HL-60 (cell line): ENCODE results near the gene WASL.

ENCODE experiments used
- DNase-seq, 2 experiments: peaks; one replicate each; pipeline ENCODE4 v3.0.0-alpha.2; 2010 to 2020; ENCODE audit warnings: low read depth in 1 of 2, low spot score in 1 of 2
- H3K27ac ChIP-seq: fragments of 250-450 bp; sonication (Bioruptor Pico); replicated peaks from 2 replicates; pipeline ENCODE4 v1.5.1; 2020; ENCODE audit warnings: mild to moderate bottlenecking, moderate library complexity
- H3K27me3 ChIP-seq: fragments of 250-450 bp; sonication (Bioruptor Pico); 2 replicates; pipeline ENCODE4 v1.5.1; 2021; ENCODE audit warnings: mild to moderate bottlenecking, moderate library complexity; ENCODE audit not compliant: insufficient read depth, poor library complexity, severe bottlenecking
- H3K4me3 ChIP-seq: replicated peaks from 2 replicates; pipeline ENCODE4 v1.5.1; 2011; ENCODE audit warnings: mild to moderate bottlenecking, control low read depth, low read length; ENCODE audit not compliant: insufficient read depth
- GABPA ChIP-seq: IDR thresholded peaks from 2 replicates; pipeline ENCODE4 v1.6.1; 2012; ENCODE audit warnings: low read depth
- POLR2AphosphoS5 ChIP-seq: IDR thresholded peaks from 2 replicates; pipeline ENCODE4 v1.6.1; 2012; ENCODE audit warnings: low read depth
- SPI1 ChIP-seq: IDR thresholded peaks from 2 replicates; pipeline ENCODE4 v1.6.1; 2012; ENCODE audit warnings: low read depth, mild to moderate bottlenecking, borderline replicate concordance
- TF ChIP-seq, protein P1 (sequence below): IDR thresholded peaks from one replicate; pipeline ENCODE4 v1.5.1; 2011; ENCODE audit warnings: low read length, control low read depth, inconsistent platforms; ENCODE audit not compliant: insufficient read depth
- TF ChIP-seq, protein P2 (sequence below): IDR thresholded peaks from 2 replicates; pipeline ENCODE4 v1.6.1; 2012; ENCODE audit warnings: low read depth; ENCODE audit not compliant: insufficient replicate concordance

The WASL gene

DNA sequence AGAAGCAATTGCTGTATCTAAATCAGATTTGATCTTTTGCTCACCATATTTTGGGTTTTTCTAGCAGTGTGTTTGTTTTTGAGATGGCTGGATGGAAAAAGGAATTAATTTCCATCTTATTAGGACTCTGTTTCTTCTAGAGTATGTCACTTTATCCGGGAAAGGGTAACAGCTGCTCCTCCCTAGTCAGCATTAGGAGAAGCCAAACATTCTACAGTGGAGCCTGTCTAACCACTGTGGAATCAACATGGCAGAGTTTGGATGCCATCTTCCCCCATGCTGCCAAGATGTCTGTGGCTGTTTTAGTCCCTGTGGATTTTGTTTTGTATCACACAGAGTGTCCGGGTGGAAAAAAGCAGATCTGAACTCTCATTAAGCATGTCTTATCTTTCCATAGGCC is 109.2 kb downstream of the WASL start:
- Histone ChIP-seq H3K4me3 (no peak overlapping the region), H3K27me3 (no peaks in the 10 kb centered on the region), H3K27ac (no peak overlapping the region)
- TF ChIP-seq, protein P1, sequence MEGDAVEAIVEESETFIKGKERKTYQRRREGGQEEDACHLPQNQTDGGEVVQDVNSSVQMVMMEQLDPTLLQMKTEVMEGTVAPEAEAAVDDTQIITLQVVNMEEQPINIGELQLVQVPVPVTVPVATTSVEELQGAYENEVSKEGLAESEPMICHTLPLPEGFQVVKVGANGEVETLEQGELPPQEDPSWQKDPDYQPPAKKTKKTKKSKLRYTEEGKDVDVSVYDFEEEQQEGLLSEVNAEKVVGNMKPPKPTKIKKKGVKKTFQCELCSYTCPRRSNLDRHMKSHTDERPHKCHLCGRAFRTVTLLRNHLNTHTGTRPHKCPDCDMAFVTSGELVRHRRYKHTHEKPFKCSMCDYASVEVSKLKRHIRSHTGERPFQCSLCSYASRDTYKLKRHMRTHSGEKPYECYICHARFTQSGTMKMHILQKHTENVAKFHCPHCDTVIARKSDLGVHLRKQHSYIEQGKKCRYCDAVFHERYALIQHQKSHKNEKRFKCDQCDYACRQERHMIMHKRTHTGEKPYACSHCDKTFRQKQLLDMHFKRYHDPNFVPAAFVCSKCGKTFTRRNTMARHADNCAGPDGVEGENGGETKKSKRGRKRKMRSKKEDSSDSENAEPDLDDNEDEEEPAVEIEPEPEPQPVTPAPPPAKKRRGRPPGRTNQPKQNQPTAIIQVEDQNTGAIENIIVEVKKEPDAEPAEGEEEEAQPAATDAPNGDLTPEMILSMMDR: no peak
- TF ChIP-seq SPI1: no peak
- no peak for TF ChIP-seq POLR2AphosphoS5
- no peak for TF ChIP-seq GABPA
- TF ChIP-seq, protein P2, sequence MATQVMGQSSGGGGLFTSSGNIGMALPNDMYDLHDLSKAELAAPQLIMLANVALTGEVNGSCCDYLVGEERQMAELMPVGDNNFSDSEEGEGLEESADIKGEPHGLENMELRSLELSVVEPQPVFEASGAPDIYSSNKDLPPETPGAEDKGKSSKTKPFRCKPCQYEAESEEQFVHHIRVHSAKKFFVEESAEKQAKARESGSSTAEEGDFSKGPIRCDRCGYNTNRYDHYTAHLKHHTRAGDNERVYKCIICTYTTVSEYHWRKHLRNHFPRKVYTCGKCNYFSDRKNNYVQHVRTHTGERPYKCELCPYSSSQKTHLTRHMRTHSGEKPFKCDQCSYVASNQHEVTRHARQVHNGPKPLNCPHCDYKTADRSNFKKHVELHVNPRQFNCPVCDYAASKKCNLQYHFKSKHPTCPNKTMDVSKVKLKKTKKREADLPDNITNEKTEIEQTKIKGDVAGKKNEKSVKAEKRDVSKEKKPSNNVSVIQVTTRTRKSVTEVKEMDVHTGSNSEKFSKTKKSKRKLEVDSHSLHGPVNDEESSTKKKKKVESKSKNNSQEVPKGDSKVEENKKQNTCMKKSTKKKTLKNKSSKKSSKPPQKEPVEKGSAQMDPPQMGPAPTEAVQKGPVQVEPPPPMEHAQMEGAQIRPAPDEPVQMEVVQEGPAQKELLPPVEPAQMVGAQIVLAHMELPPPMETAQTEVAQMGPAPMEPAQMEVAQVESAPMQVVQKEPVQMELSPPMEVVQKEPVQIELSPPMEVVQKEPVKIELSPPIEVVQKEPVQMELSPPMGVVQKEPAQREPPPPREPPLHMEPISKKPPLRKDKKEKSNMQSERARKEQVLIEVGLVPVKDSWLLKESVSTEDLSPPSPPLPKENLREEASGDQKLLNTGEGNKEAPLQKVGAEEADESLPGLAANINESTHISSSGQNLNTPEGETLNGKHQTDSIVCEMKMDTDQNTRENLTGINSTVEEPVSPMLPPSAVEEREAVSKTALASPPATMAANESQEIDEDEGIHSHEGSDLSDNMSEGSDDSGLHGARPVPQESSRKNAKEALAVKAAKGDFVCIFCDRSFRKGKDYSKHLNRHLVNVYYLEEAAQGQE: no peak
- no peak for DNase-seq

DNA sequence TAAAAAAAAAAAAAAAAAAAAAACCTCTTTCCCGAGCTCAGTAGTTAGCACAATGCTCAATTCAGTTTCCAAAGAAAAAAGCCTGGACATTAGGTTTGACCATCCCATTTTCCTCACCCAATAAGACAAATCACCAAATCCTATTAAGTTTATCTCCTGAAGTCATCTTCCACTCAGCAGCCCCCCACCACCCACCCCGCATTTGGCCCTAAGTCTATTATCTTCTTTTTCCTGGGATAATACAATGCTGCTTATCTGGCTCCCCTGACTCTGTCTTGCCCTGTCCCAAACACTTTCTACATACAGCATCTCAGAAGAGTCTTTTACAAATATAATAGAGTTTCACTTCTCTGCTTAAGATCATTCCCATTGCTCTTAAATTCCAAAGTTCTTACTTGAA is 110.9 kb downstream of the WASL start:
- no peaks in the 10 kb centered on the region for H3K27me3 ChIP-seq
- no peak overlapping the region for H3K27ac ChIP-seq
- no peak overlapping the region for H3K4me3 ChIP-seq
- no peak for DNase-seq
- no peak for TF ChIP-seq POLR2AphosphoS5
- no peak for TF ChIP-seq SPI1
- TF ChIP-seq GABPA: no peak
- TF ChIP-seq, protein P1: no peak
- TF ChIP-seq, protein P2: no peak

DNA sequence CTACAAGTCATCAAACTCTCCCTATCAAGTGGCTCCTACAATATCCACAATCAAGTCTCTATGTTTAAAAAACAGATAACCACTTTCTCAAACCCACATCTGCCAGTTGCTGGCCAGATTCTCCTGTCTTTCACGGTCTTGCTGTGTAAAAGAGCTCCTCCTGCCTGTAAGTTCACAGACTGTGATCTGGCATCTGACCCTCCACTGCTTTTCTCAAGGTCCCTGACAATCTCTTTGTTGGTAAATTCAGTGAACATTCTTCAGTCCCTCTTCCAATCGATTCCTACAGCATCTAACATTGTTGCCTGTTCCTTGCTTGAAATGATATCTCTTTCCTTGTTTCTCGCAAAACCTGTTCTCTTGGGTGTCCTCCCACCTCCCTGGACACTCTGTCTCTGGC is 111.6 kb downstream of the WASL start:
- no peak for DNase-seq
- H3K27ac ChIP-seq: no peak overlapping the region
- TF ChIP-seq POLR2AphosphoS5 (no peak), SPI1 (no peak), GABPA (no peak)
- TF ChIP-seq, protein P2: no peak
- TF ChIP-seq, protein P1: no peak
- H3K4me3 ChIP-seq: no peak overlapping the region
- H3K27me3 ChIP-seq: no peaks in the 10 kb centered on the region
